Measurements from ENCODE around the gene BCAR3.

DNA sequence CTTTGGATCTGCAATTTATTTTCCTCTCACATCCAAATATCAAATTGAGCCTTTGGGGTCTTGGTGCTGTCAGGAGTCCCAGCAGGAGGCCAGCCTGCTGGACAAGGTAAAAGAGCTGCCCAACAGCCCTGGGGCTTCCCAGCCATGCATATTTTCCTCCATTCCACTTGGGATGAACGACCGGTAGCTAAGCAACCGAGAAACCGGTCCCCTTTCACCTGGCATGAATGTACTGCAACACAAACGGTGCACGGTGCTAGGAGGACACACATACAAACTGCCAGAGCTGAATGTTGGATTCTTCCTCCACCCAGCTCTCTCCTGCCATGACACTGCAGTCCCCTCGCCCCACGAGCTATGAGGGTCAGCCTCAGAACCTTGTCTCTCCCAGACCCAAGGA is 42.7 kb downstream of the BCAR3 start:
- TF ChIP-seq, protein P1, sequence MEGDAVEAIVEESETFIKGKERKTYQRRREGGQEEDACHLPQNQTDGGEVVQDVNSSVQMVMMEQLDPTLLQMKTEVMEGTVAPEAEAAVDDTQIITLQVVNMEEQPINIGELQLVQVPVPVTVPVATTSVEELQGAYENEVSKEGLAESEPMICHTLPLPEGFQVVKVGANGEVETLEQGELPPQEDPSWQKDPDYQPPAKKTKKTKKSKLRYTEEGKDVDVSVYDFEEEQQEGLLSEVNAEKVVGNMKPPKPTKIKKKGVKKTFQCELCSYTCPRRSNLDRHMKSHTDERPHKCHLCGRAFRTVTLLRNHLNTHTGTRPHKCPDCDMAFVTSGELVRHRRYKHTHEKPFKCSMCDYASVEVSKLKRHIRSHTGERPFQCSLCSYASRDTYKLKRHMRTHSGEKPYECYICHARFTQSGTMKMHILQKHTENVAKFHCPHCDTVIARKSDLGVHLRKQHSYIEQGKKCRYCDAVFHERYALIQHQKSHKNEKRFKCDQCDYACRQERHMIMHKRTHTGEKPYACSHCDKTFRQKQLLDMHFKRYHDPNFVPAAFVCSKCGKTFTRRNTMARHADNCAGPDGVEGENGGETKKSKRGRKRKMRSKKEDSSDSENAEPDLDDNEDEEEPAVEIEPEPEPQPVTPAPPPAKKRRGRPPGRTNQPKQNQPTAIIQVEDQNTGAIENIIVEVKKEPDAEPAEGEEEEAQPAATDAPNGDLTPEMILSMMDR (IDR thresholded peaks at IDR 0.05), result no peak
- no peak for TF ChIP-seq EZH2 (IDR thresholded peaks at IDR 0.05)
